H9 (cell line): ENCODE data around the gene PPP1R16B. TPM values are rescaled to one million over a fixed set of nuclear protein-coding genes. Genes with fewer than 3 reads are reported as not detected.

Source experiments
- DNase-seq: peaks from one replicate; pipeline ENCODE4 v3.0.0-alpha.2; 2017
- H2AFZ ChIP-seq: one replicate; pipeline ENCODE4 v1.6.1; 2013; ENCODE audit warnings: mild to moderate bottlenecking, low read length, control low read depth, moderate library complexity
- H2AK5ac ChIP-seq: 2 replicates; pipeline ENCODE4 v1.6.1; 2013; ENCODE audit warnings: low read length, control low read depth, mixed read lengths; ENCODE audit not compliant: insufficient read length
- H2BK120ac ChIP-seq: one replicate; pipeline ENCODE4 v1.6.1; 2013; ENCODE audit warnings: low read depth, mild to moderate bottlenecking, low read length, control low read depth, inconsistent platforms; ENCODE audit not compliant: poor library complexity, severe bottlenecking
- H2BK12ac ChIP-seq: 2 replicates; pipeline ENCODE4 v1.6.1; 2013; ENCODE audit warnings: low read length, control low read depth, mixed read lengths, low read depth; ENCODE audit not compliant: insufficient read length
- H2BK15ac ChIP-seq: 2 replicates; pipeline ENCODE4 v1.6.1; 2013; ENCODE audit warnings: low read depth, low read length, control low read depth
- H2BK20ac ChIP-seq: one replicate; pipeline ENCODE4 v1.6.1; 2013; ENCODE audit warnings: low read depth, mild to moderate bottlenecking, low read length, control low read depth, inconsistent platforms; ENCODE audit not compliant: poor library complexity, severe bottlenecking
- H2BK5ac ChIP-seq: 2 replicates; pipeline ENCODE4 v1.6.1; 2013; ENCODE audit warnings: low read length, control low read depth, mixed read lengths; ENCODE audit not compliant: insufficient read length
- H3K14ac ChIP-seq: 2 replicates; pipeline ENCODE4 v1.6.1; 2013; ENCODE audit warnings: low read length, control low read depth; ENCODE audit not compliant: insufficient read depth
- H3K18ac ChIP-seq: 2 replicates; pipeline ENCODE4 v1.6.1; 2013; ENCODE audit warnings: low read depth, mild to moderate bottlenecking, mixed read lengths, low read length, control low read depth; ENCODE audit not compliant: insufficient read length
- H3K23ac ChIP-seq: 2 replicates; pipeline ENCODE4 v1.6.1; 2013; ENCODE audit warnings: low read length, control low read depth, mixed read lengths, low read depth; ENCODE audit not compliant: insufficient read length
- H3K23me2 ChIP-seq: 2 replicates; pipeline ENCODE4 v1.6.1; 2013; ENCODE audit warnings: low read depth, mild to moderate bottlenecking, mixed read lengths, low read length, control low read depth; ENCODE audit not compliant: insufficient read length, poor library complexity, severe bottlenecking
- H3K27ac ChIP-seq: 2 replicates; pipeline ENCODE4 v1.5.1; 2013; ENCODE audit warnings: low read length, control low read depth, mixed read lengths, low read depth; ENCODE audit not compliant: insufficient read length
- H3K27me3 ChIP-seq: 2 replicates; pipeline ENCODE4 v1.6.1; 2013; ENCODE audit warnings: low read length, control low read depth, inconsistent platforms; ENCODE audit not compliant: insufficient read depth
- H3K4ac ChIP-seq: 2 replicates; pipeline ENCODE4 v1.6.1; 2013; ENCODE audit warnings: low read depth, mild to moderate bottlenecking, control low read depth, inconsistent platforms, low read length, moderate library complexity
- H3K4me1 ChIP-seq: 2 replicates; pipeline ENCODE4 v1.6.1; 2013; ENCODE audit warnings: low read length, control low read depth, inconsistent platforms; ENCODE audit not compliant: insufficient read depth
- H3K4me2 ChIP-seq: 2 replicates; pipeline ENCODE4 v1.6.1; 2013; ENCODE audit warnings: low read length, control low read depth, mixed read lengths; ENCODE audit not compliant: insufficient read length, insufficient read depth
- H3K56ac ChIP-seq: 2 replicates; pipeline ENCODE4 v1.6.1; 2013; ENCODE audit warnings: low read depth, mild to moderate bottlenecking, mixed read lengths, low read length, control low read depth; ENCODE audit not compliant: insufficient read length
- H3K79me1 ChIP-seq: 2 replicates; pipeline ENCODE4 v1.6.1; 2013; ENCODE audit warnings: low read depth, mild to moderate bottlenecking, moderate library complexity, low read length, control low read depth, inconsistent platforms; ENCODE audit not compliant: insufficient read depth, poor library complexity, severe bottlenecking
- H3K79me2 ChIP-seq: 2 replicates; pipeline ENCODE4 v1.6.1; 2013; ENCODE audit warnings: low read length, control low read depth, inconsistent platforms; ENCODE audit not compliant: insufficient read depth
- H3K9ac ChIP-seq: 2 replicates; pipeline ENCODE4 v1.6.1; 2013; ENCODE audit warnings: low read length, control low read depth, mixed read lengths; ENCODE audit not compliant: insufficient read length; ENCODE audit errors: extremely low read depth
- H3K9me3 ChIP-seq: one replicate; pipeline ENCODE4 v1.6.1; 2013; ENCODE audit warnings: low read depth, low read length, inconsistent platforms; ENCODE audit not compliant: control insufficient read depth
- H3T11ph ChIP-seq: one replicate; pipeline ENCODE4 v1.6.1; 2013; ENCODE audit warnings: mild to moderate bottlenecking, low read length, control low read depth, inconsistent platforms
- H4K20me1 ChIP-seq: one replicate; pipeline ENCODE4 v1.6.1; 2013; ENCODE audit not compliant: control insufficient read depth, insufficient read length, insufficient read depth
- H4K5ac ChIP-seq: 2 replicates; pipeline ENCODE4 v1.6.1; 2013; ENCODE audit warnings: low read depth, mild to moderate bottlenecking, mixed read lengths, low read length, control low read depth; ENCODE audit not compliant: insufficient read length
- H4K8ac ChIP-seq: replicated peaks from 2 replicates; pipeline ENCODE4 v1.6.1; 2013; ENCODE audit warnings: low read length, control low read depth, mixed read lengths, low read depth; ENCODE audit not compliant: insufficient read length
- H4K91ac ChIP-seq: 2 replicates; pipeline ENCODE4 v1.6.1; 2013; ENCODE audit warnings: low read depth, mild to moderate bottlenecking, moderate library complexity, mixed read lengths, low read length, control low read depth; ENCODE audit not compliant: insufficient read length
- H3K27ac Mint-ChIP-seq, 3 experiments: 2 replicates in 2 of 3; 3 replicates in 1 of 3; pipeline ENCODE4 v1.8.0; 2020 to 2021; ENCODE audit warnings: mixed read lengths in 3 of 3, mild to moderate bottlenecking in 1 of 3, moderate library complexity in 1 of 3
- H3K27me3 Mint-ChIP-seq: 2 replicates; pipeline ENCODE4 v1.8.0; 2021; ENCODE audit warnings: low read depth, mild to moderate bottlenecking, moderate library complexity, mixed read lengths
- H3K36me3 Mint-ChIP-seq, 3 experiments: 2 replicates in 2 of 3; 3 replicates in 1 of 3; pipeline ENCODE4 v1.8.0; 2020 to 2021; ENCODE audit warnings: low read depth in 3 of 3, mixed read lengths in 3 of 3; ENCODE audit not compliant: insufficient read depth in 1 of 3
- H3K4me1 Mint-ChIP-seq, 2 experiments: 2 replicates each; pipeline ENCODE4 v1.8.0; 2020; ENCODE audit warnings: mixed read lengths in 2 of 2
- H3K4me3 Mint-ChIP-seq, 2 experiments: 2 replicates in 1 of 2; 3 replicates in 1 of 2; pipeline ENCODE4 v1.8.0; 2020 to 2021; ENCODE audit warnings: mild to moderate bottlenecking in 2 of 2, mixed read lengths in 2 of 2, moderate library complexity in 1 of 2
- H3K9me3 Mint-ChIP-seq, 2 experiments: 2 replicates in 1 of 2; 3 replicates in 1 of 2; pipeline ENCODE4 v1.8.0; 2020; ENCODE audit warnings: mild to moderate bottlenecking in 2 of 2, mixed read lengths in 2 of 2, moderate library complexity in 1 of 2
- CTCF ChIP-seq: fragments of 200-600 bp; sonication (generic); conservative IDR thresholded peaks from 3 replicates; pipeline ENCODE4 v1.8.0; 2021; ENCODE audit warnings: antibody characterized with exemption, mild to moderate bottlenecking
- WGBS: extraction: QIAGEN DNeasy Blood & Tissue Kit; methylation state at CpG from one replicate; pipeline ENCODE4 v1.1.7; 2013; ENCODE audit warnings: missing lambda C conversion rate, low lambda C conversion rate, mixed read lengths; ENCODE audit not compliant: insufficient read length; ENCODE audit errors: extremely low coverage; 5-methylcytosine and 5-hydroxymethylcytosine counted together
- total RNA-seq: library from RNA; stranded (reverse); gene quantifications from 2 replicates; pipeline ENCODE4 v1.2.1, GENCODE V29; 2021

PPP1R16B gene
- total RNA-seq, 1 experiment from 2014 or later = 8.2 TPM

GRCh38 chr20:38776363-38776762 lies 29.1 kb upstream of the PPP1R16B start:
- no peak overlapping the region for H3T11ph ChIP-seq
- no peaks in the 10 kb centered on the region for H3K27me3 ChIP-seq
- no peaks in the 10 kb centered on the region for H4K20me1 ChIP-seq
- H3K27ac Mint-ChIP-seq = no peak overlapping the region
- no CpG with 5 or more reads among the region's 11 CpGs for WGBS
- no peak overlapping the region for H2AK5ac ChIP-seq
- no peak overlapping the region for H2BK5ac ChIP-seq
- no peaks in the 10 kb centered on the region for H3K9me3 ChIP-seq
- H3K14ac ChIP-seq = no peak overlapping the region
- H3K18ac ChIP-seq = no peak overlapping the region
- no peak overlapping the region for H2BK20ac ChIP-seq
- no peak overlapping the region for H2AFZ ChIP-seq
- peaks cover 4% of the 10 kb centered on the region; the same call in 1 of the 2 replicates for H3K4me1 ChIP-seq
- no peak overlapping the region for H2BK15ac ChIP-seq
- no peak for TF ChIP-seq CTCF
- H3K9ac ChIP-seq = no peak overlapping the region
- no peaks in the 10 kb centered on the region for H3K79me2 ChIP-seq
- H3K23ac ChIP-seq = no peak overlapping the region
- peaks cover 9 to 11% of the 10 kb centered on the region in 2 experiments for H3K9me3 Mint-ChIP-seq
- DNase-seq = no peak
- no peaks in the 10 kb centered on the region for H3K79me1 ChIP-seq
- H3K36me3 Mint-ChIP-seq = peaks cover 29 to 44% (median 35%) of the 10 kb centered on the region in 3 experiments
- H3K56ac ChIP-seq = no peak overlapping the region
- peaks cover 21 to 23% of the 10 kb centered on the region in 2 experiments for H3K4me1 Mint-ChIP-seq
- no peak overlapping the region for H3K4ac ChIP-seq
- H3K27ac ChIP-seq = no peak overlapping the region
- no peak overlapping the region for H2BK12ac ChIP-seq
- H4K5ac ChIP-seq = no peak overlapping the region
- no peak overlapping the region for H2BK120ac ChIP-seq
- no peak overlapping the region for H4K91ac ChIP-seq
- H3K4me2 ChIP-seq = no peak overlapping the region
- H3K4me3 Mint-ChIP-seq = no peak overlapping the region
- H3K27me3 Mint-ChIP-seq = no peaks in the 10 kb centered on the region
- H4K8ac ChIP-seq = no peak overlapping the region
- no peaks in the 10 kb centered on the region for H3K23me2 ChIP-seq
